ENCODE measurements around the gene COPB1. TPM values are rescaled to one million over a fixed set of nuclear protein-coding genes. Genes with fewer than 3 reads are reported as not detected.

COPB1 gene
- total RNA-seq, 4 donors from 2014 or later = 30.7 to 91.9 (median 60.9) TPM

DNA sequence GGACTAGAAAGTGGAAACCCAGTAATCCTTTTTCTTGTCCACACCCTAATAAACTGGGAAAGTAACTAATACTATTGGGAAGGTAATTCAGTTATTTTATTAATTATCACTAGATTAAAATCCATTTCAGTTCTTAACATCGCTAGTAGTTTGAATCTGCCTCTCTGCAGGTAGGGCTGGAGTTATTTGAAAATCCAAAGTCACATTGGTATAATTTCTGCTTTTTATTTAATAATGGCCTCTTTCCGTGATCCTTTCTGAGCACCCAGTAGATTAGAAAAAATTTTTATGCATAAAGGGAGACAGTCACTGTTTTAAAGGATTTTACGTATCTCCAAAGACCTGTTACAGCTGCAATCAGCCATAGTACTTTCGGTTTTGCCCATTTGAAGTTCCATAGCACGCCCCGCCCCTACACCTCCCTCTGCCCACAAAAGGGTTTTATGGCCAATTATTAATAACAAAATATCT lies 605 bp upstream of the COPB1 start:
- Histone ChIP-seq H3K36me3 (peaks cover 0 to 33% (median 11%) of the 10 kb centered on the region in 4 donors), H3K27me3 (no peaks in the 10 kb centered on the region), H3K4me1 (peaks cover 0 to 31% (median 6%) of the 10 kb centered on the region in 4 donors), H3K9me3 (no peaks in the 10 kb centered on the region), H3K4me3 (peak overlapping the region; percentile 71 to 96 (median 85)), H3K27ac (peak overlapping the region; percentile 88 to 96 (median 92))
- WGBS, 2 donors (ENCODE audit: low coverage in 1 of 2) = 0 to 2% methylated on average over 6 of the region's 6 CpGs
- intact Hi-C loops (cut with DNase I; ENCODE audit: low total_unique reads) = no loop called here
- TF ChIP-seq POLR2A (IDR thresholded peaks at IDR 0.05) (no peak), POLR2AphosphoS5 (IDR thresholded peaks at IDR 0.05) (no peak), EP300 (IDR thresholded peaks at IDR 0.05; ENCODE audit: low read depth) (no peak)
- TF ChIP-seq, protein P1, sequence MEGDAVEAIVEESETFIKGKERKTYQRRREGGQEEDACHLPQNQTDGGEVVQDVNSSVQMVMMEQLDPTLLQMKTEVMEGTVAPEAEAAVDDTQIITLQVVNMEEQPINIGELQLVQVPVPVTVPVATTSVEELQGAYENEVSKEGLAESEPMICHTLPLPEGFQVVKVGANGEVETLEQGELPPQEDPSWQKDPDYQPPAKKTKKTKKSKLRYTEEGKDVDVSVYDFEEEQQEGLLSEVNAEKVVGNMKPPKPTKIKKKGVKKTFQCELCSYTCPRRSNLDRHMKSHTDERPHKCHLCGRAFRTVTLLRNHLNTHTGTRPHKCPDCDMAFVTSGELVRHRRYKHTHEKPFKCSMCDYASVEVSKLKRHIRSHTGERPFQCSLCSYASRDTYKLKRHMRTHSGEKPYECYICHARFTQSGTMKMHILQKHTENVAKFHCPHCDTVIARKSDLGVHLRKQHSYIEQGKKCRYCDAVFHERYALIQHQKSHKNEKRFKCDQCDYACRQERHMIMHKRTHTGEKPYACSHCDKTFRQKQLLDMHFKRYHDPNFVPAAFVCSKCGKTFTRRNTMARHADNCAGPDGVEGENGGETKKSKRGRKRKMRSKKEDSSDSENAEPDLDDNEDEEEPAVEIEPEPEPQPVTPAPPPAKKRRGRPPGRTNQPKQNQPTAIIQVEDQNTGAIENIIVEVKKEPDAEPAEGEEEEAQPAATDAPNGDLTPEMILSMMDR (IDR thresholded peaks at IDR 0.05) = no peak
- in situ Hi-C loops (cut with MboI; ENCODE audit: low pct_ligation_motif_present in 1 of 4, low pct_unique_long_range_greater_than_20kb in 1 of 4, low sequenced_read_pairs in 3 of 4) = loop anchor here in 1 of 4 donors (25.0 kb wide), 1 partner anchor 387 kb away; the partner anchor contains the start of gene CYP2R1
- DNase-seq = peak; percentile 68

DNA sequence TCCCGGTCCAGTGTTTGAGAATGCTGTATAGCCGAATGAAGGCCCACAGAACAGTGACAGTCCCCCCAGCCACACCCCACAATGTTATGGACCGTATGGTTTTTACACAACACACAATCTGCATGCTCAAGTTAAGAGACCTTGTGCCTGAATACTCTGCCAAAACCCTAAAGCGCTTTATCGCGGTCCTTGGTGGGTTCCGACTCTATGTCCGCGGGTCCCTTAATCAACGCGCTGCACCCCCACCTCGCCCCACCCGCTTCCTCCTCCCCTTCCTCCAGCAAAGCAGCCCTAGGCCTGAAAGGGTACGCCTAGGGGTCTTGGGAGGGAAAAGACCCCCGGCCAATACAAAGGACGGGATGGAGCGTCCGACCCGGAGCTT lies 442 bp downstream of the COPB1 start:
- peaks cover 0 to 31% (median 6%) of the 10 kb centered on the region in 4 donors for H3K4me1 ChIP-seq
- WGBS, 2 donors (ENCODE audit: low coverage in 1 of 2) = 1% methylated on average over 17 of the region's 19 CpGs; no CpG with 5 or more reads in 1 of the 2 donors
- peak overlapping the region; percentile 71 to 96 (median 85) for H3K4me3 ChIP-seq
- H3K27me3 ChIP-seq = no peaks in the 10 kb centered on the region
- in situ Hi-C loops (cut with MboI; ENCODE audit: low pct_ligation_motif_present in 1 of 4, low pct_unique_long_range_greater_than_20kb in 1 of 4, low sequenced_read_pairs in 3 of 4) = no loop called here
- peak overlapping the region; percentile 88 to 96 (median 92) for H3K27ac ChIP-seq
- peaks cover 0 to 37% (median 11%) of the 10 kb centered on the region in 4 donors for H3K36me3 ChIP-seq
- peak; percentile 53 for DNase-seq
- H3K9me3 ChIP-seq = no peaks in the 10 kb centered on the region
- intact Hi-C loops (cut with DNase I; ENCODE audit: low total_unique reads) = no loop called here
- no peak for TF ChIP-seq POLR2AphosphoS5 (IDR thresholded peaks at IDR 0.05)

DNA sequence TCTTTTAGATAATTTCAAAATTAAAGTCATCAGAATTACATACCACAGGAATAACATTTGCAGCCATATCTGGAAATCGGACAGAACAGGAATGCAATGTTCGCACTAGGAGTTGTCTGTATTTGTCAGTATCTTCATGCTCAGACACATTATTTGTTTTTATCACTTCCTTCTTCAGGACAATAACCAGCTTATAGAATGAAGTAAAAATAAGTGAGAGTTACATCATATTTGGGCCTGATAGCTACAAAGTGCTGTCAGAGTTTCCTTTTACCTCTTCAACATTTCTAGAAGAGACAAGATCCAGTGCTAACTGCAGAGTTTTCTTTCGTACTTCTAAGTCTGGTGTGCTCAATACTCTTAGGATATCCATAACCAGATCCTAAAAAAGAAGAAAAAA lies 18.9 kb downstream of the COPB1 start:
- in situ Hi-C loops (cut with MboI; ENCODE audit: low pct_ligation_motif_present in 1 of 4, low pct_unique_long_range_greater_than_20kb in 1 of 4, low sequenced_read_pairs in 3 of 4) = no loop called here
- TF ChIP-seq, protein P1 (IDR thresholded peaks at IDR 0.05) = no peak
- no peak for TF ChIP-seq POLR2AphosphoS5 (IDR thresholded peaks at IDR 0.05)
- TF ChIP-seq EP300 (IDR thresholded peaks at IDR 0.05; ENCODE audit: low read depth) = no peak
- no peak for TF ChIP-seq POLR2A (IDR thresholded peaks at IDR 0.05)
- 89 to 90% methylated on average over 3 of the region's 3 CpGs for WGBS, 2 donors (ENCODE audit: low coverage in 1 of 2)
- intact Hi-C loops (cut with DNase I; ENCODE audit: low total_unique reads) = no loop called here
- no peaks in the 10 kb centered on the region for H3K9me3 ChIP-seq
- H3K4me1 ChIP-seq = no peaks in the 10 kb centered on the region
- no peaks in the 10 kb centered on the region for H3K27me3 ChIP-seq
- H3K36me3 ChIP-seq = peaks cover 0 to 96% (median 43%) of the 10 kb centered on the region in 4 donors
- no peak overlapping the region for H3K4me3 ChIP-seq
- no peak for DNase-seq
- H3K27ac ChIP-seq = no peak overlapping the region

DNA sequence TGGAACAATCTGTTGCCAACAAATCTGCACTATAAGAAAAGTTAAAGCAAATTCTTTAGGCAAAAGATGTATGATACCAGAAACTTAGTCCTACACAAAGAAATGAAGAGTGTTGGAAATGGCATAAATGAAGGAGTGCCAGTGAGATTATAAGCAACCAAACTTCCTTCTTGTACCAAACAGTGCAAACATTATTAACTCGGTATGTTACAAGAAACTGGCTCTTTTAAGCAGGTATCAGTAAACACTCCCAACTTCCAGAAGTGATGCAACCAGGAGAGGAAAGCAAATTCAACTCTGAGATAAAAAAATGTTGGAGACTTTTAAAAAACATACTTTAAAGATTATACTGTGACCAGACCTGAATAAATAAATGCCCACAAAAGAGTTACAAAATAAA lies 28.5 kb downstream of the COPB1 start:
- DNase-seq = no peak
- Histone ChIP-seq H3K4me1 (no peaks in the 10 kb centered on the region), H3K9me3 (no peaks in the 10 kb centered on the region), H3K4me3 (no peak overlapping the region), H3K27me3 (no peaks in the 10 kb centered on the region), H3K27ac (no peak overlapping the region), H3K36me3 (peaks cover 0 to 94% (median 38%) of the 10 kb centered on the region in 4 donors)
- whole genome bisulfite sequencing, 2 donors (ENCODE audit: low coverage in 1 of 2) = 60 to 75% methylated on average over 1 of the region's 1 CpG
- in situ Hi-C loops (cut with MboI; ENCODE audit: low pct_ligation_motif_present in 1 of 4, low pct_unique_long_range_greater_than_20kb in 1 of 4, low sequenced_read_pairs in 3 of 4) (loop anchor here in 1 of 4 donors (25.0 kb wide), 1 partner anchor 184 kb away; no protein-coding TSS in a partner anchor), intact Hi-C loops (cut with DNase I; ENCODE audit: low total_unique reads) (no loop called here)
- TF ChIP-seq POLR2AphosphoS5 (IDR thresholded peaks at IDR 0.05) (no peak), EP300 (IDR thresholded peaks at IDR 0.05; ENCODE audit: low read depth) (no peak), POLR2A (IDR thresholded peaks at IDR 0.05) (no peak)
- TF ChIP-seq, protein P1 (IDR thresholded peaks at IDR 0.05) = no peak

Data from transverse colon (tissue), 4 donors.